WTC11 (cell line): ENCODE data around the gene MRTFB. TPM values are rescaled to one million over a fixed set of nuclear protein-coding genes. Genes with fewer than 3 reads are reported as not detected.

Experiments used
- ATAC-seq: fragments of 200-7000 bp; cut with Tn5 transposase; 2 replicates; pipeline ENCODE4 v1.10.0; 2021; ENCODE audit warnings: mild to moderate bottlenecking, moderate library complexity
- CTCF ChIA-PET: fragments of 300-600 bp; sonication (Branson Sonifier 250); formaldehyde crosslinking; loops from one replicate; lab custom pipeline; 2021; ENCODE audit warnings: antibody characterized with exemption; lab: Charles Lee
- POLR2A ChIA-PET: fragments of 350-600 bp; sonication (Branson Sonifier 250); formaldehyde crosslinking; loops from one replicate; lab custom pipeline; 2021; ENCODE audit warnings: antibody characterized with exemption; lab: Charles Lee
- DNase-seq: peaks from one replicate; pipeline ENCODE4 v3.0.0; 2021; ENCODE audit warnings: low spot score
- H3K27ac Mint-ChIP-seq: 2 replicates; pipeline ENCODE4 v1.8.0; 2021; ENCODE audit warnings: mixed read lengths
- H3K27me3 Mint-ChIP-seq: 2 replicates; pipeline ENCODE4 v1.8.0; 2021; ENCODE audit warnings: low read depth, mild to moderate bottlenecking, moderate library complexity, mixed read lengths
- H3K36me3 Mint-ChIP-seq: 2 replicates; pipeline ENCODE4 v1.8.0; 2021; ENCODE audit warnings: mixed read lengths
- H3K4me1 Mint-ChIP-seq: 2 replicates; pipeline ENCODE4 v1.8.0; 2022; ENCODE audit warnings: mixed read lengths
- H3K4me3 Mint-ChIP-seq: 2 replicates; pipeline ENCODE4 v1.8.0; 2021; ENCODE audit warnings: mild to moderate bottlenecking, moderate library complexity, mixed read lengths
- H3K9me3 Mint-ChIP-seq: 2 replicates; pipeline ENCODE4 v1.8.0; 2021; ENCODE audit warnings: mixed read lengths
- EMX1 ChIP-seq: fragments of 250-450 bp; sonication (Bioruptor Pico); IDR thresholded peaks from 2 replicates; pipeline ENCODE4 v1.8.0; 2021; ENCODE audit warnings: mild to moderate bottlenecking
- ETV6 ChIP-seq: sonication (generic); formaldehyde crosslinking; IDR thresholded peaks from 2 replicates; pipeline ENCODE4 v1.8.1; 2022; ENCODE audit warnings: mild to moderate bottlenecking, missing genetic modification reagents
- FOXJ3 ChIP-seq: sonication (generic); formaldehyde crosslinking; IDR thresholded peaks from 2 replicates; pipeline ENCODE4 v1.9.0; 2021; ENCODE audit warnings: missing genetic modification reagents, mild to moderate bottlenecking, borderline replicate concordance
- GABPB1 ChIP-seq: sonication (generic); formaldehyde crosslinking; IDR thresholded peaks from 2 replicates; pipeline ENCODE4 v1.8.1; 2023; ENCODE audit warnings: mild to moderate bottlenecking, missing genetic modification reagents
- GTF2I ChIP-seq: fragments of 250-450 bp; sonication (Bioruptor Pico); conservative IDR thresholded peaks from 2 replicates; pipeline ENCODE4 v1.4.0; 2021; ENCODE audit warnings: mild to moderate bottlenecking
- IRF2 ChIP-seq: sonication (generic); formaldehyde crosslinking; IDR thresholded peaks from 2 replicates; pipeline ENCODE4 v1.8.0; 2022; ENCODE audit warnings: low read depth, missing genetic modification reagents, borderline replicate concordance
- NFATC4 ChIP-seq: fragments of 250-450 bp; sonication (Bioruptor Pico); IDR thresholded peaks from 2 replicates; pipeline ENCODE4 v1.9.0; 2021; ENCODE audit warnings: mild to moderate bottlenecking
- NFYB ChIP-seq: sonication (generic); formaldehyde crosslinking; conservative IDR thresholded peaks from 2 replicates; pipeline ENCODE4 v1.8.0; 2022; ENCODE audit warnings: low read depth, missing genetic modification reagents
- NR2C2 ChIP-seq: sonication (generic); formaldehyde crosslinking; IDR thresholded peaks from 2 replicates; pipeline ENCODE4 v1.8.0; 2022; ENCODE audit warnings: mild to moderate bottlenecking, missing genetic modification reagents
- NR3C1 ChIP-seq: sonication (generic); formaldehyde crosslinking; conservative IDR thresholded peaks from 2 replicates; pipeline ENCODE4 v1.8.1; 2023; ENCODE audit warnings: low read depth, mild to moderate bottlenecking, missing genetic modification reagents
- OVOL2 ChIP-seq: fragments of 250-450 bp; sonication (Bioruptor Pico); IDR thresholded peaks from 2 replicates; pipeline ENCODE4 v1.9.0; 2021; ENCODE audit warnings: mild to moderate bottlenecking, borderline replicate concordance
- PRRX2 ChIP-seq: fragments of 250-450 bp; sonication (Bioruptor Pico); IDR thresholded peaks from 2 replicates; pipeline ENCODE4 v1.8.0; 2021; ENCODE audit warnings: mild to moderate bottlenecking
- RELA ChIP-seq: sonication (generic); formaldehyde crosslinking; IDR thresholded peaks from 2 replicates; pipeline ENCODE4 v1.8.1; 2022; ENCODE audit warnings: missing genetic modification reagents, mild to moderate bottlenecking, borderline replicate concordance
- RORB ChIP-seq: fragments of 250-450 bp; sonication (Bioruptor Pico); IDR thresholded peaks from 2 replicates; pipeline ENCODE4 v1.9.0; 2021; ENCODE audit warnings: mild to moderate bottlenecking
- ZBTB21 ChIP-seq: sonication (generic); formaldehyde crosslinking; IDR thresholded peaks from 2 replicates; pipeline ENCODE4 v1.8.1; 2023; ENCODE audit warnings: mild to moderate bottlenecking, missing genetic modification reagents, borderline replicate concordance
- ZNF121 ChIP-seq: sonication (generic); formaldehyde crosslinking; IDR thresholded peaks from 2 replicates; pipeline ENCODE4 v1.8.0; 2023; ENCODE audit warnings: missing genetic modification reagents
- ZNF138 ChIP-seq: sonication (generic); formaldehyde crosslinking; conservative IDR thresholded peaks from 2 replicates; pipeline ENCODE4 v1.8.1; 2022; ENCODE audit warnings: mild to moderate bottlenecking, moderate library complexity, missing genetic modification reagents
- ZNF219 ChIP-seq: sonication (generic); formaldehyde crosslinking; IDR thresholded peaks from 2 replicates; pipeline ENCODE4 v1.8.0; 2023; ENCODE audit warnings: missing genetic modification reagents, mild to moderate bottlenecking, borderline replicate concordance
- ZNF232 ChIP-seq: sonication (generic); formaldehyde crosslinking; IDR thresholded peaks from 2 replicates; pipeline ENCODE4 v1.8.0; 2022; ENCODE audit warnings: mild to moderate bottlenecking, missing genetic modification reagents
- total RNA-seq: library from RNA; stranded (reverse); gene quantifications from 3 replicates; pipeline ENCODE4 v1.2.3, GENCODE V29; 2021
- TF ChIP-seq, protein P1 (sequence below): sonication (generic); formaldehyde crosslinking; IDR thresholded peaks from 2 replicates; pipeline ENCODE4 v1.8.1; 2022; ENCODE audit warnings: low read depth, missing genetic modification reagents, borderline replicate concordance
- TF ChIP-seq, protein P2 (sequence below): fragments of 250-450 bp; sonication (Bioruptor Pico); IDR thresholded peaks from 2 replicates; pipeline ENCODE4 v1.9.0; 2021; ENCODE audit warnings: moderate library complexity, mild to moderate bottlenecking, inconsistent platforms, borderline replicate concordance
- TF ChIP-seq, protein P3 (sequence below): fragments of 250-450 bp; sonication (Bioruptor Pico); IDR thresholded peaks from 2 replicates; pipeline ENCODE4 v1.8.0; 2021; ENCODE audit warnings: mild to moderate bottlenecking
- TF ChIP-seq, protein P4 (sequence below): fragments of 200-600 bp; IDR thresholded peaks from 2 replicates; pipeline ENCODE4 v1.8.0; 2022; ENCODE audit warnings: antibody characterized with exemption
- TF ChIP-seq, protein P5 (sequence below): sonication (generic); formaldehyde crosslinking; conservative IDR thresholded peaks from 2 replicates; pipeline ENCODE4 v1.8.1; 2022; ENCODE audit warnings: mild to moderate bottlenecking, missing genetic modification reagents
- TF ChIP-seq, protein P6 (sequence below): fragments of 250-450 bp; sonication (Bioruptor Pico); IDR thresholded peaks from 2 replicates; pipeline ENCODE4 v1.9.0; 2021; ENCODE audit warnings: mild to moderate bottlenecking

The MRTFB gene
- total RNA-seq, 1 experiment from 2014 or later, result 30.8 TPM

DNA sequence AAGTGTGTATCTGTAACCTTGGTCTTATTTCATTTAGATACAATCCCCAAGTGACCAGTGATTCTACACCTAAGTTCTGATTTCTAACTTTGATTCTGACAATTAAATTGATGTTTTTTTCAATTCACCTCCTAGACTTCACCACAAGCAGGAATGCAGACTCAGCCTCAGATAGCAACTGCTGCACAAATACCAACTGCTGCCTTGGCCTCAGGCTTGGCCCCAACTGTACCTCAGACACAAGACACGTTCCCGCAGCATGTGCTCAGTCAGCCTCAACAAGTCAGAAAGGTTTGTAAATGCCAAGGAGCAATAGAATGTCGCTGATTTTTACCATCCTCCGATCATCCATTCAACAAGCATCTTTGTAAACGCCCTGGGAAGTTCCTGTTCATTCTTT, 177.7 kb downstream of the MRTFB start (continued):
- TF ChIP-seq, protein P1, sequence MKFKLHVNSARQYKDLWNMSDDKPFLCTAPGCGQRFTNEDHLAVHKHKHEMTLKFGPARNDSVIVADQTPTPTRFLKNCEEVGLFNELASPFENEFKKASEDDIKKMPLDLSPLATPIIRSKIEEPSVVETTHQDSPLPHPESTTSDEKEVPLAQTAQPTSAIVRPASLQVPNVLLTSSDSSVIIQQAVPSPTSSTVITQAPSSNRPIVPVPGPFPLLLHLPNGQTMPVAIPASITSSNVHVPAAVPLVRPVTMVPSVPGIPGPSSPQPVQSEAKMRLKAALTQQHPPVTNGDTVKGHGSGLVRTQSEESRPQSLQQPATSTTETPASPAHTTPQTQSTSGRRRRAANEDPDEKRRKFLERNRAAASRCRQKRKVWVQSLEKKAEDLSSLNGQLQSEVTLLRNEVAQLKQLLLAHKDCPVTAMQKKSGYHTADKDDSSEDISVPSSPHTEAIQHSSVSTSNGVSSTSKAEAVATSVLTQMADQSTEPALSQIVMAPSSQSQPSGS, result no peak
- TF ChIP-seq ZNF232 (CRISPR knock-in tag) (no peak), ZNF121 (no peak), RELA (no peak), NR3C1 (CRISPR knock-in tag) (no peak), IRF2 (no peak)
- TF ChIP-seq, protein P2, sequence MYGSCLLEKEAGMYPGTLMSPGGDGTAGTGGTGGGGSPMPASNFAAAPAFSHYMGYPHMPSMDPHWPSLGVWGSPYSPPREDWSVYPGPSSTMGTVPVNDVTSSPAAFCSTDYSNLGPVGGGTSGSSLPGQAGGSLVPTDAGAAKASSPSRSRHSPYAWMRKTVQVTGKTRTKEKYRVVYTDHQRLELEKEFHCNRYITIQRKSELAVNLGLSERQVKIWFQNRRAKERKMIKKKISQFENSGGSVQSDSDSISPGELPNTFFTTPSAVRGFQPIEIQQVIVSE (CRISPR knock-in tag), result no peak
- TF ChIP-seq, protein P3, sequence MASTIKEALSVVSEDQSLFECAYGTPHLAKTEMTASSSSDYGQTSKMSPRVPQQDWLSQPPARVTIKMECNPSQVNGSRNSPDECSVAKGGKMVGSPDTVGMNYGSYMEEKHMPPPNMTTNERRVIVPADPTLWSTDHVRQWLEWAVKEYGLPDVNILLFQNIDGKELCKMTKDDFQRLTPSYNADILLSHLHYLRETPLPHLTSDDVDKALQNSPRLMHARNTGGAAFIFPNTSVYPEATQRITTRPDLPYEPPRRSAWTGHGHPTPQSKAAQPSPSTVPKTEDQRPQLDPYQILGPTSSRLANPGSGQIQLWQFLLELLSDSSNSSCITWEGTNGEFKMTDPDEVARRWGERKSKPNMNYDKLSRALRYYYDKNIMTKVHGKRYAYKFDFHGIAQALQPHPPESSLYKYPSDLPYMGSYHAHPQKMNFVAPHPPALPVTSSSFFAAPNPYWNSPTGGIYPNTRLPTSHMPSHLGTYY, result no peak

DNA sequence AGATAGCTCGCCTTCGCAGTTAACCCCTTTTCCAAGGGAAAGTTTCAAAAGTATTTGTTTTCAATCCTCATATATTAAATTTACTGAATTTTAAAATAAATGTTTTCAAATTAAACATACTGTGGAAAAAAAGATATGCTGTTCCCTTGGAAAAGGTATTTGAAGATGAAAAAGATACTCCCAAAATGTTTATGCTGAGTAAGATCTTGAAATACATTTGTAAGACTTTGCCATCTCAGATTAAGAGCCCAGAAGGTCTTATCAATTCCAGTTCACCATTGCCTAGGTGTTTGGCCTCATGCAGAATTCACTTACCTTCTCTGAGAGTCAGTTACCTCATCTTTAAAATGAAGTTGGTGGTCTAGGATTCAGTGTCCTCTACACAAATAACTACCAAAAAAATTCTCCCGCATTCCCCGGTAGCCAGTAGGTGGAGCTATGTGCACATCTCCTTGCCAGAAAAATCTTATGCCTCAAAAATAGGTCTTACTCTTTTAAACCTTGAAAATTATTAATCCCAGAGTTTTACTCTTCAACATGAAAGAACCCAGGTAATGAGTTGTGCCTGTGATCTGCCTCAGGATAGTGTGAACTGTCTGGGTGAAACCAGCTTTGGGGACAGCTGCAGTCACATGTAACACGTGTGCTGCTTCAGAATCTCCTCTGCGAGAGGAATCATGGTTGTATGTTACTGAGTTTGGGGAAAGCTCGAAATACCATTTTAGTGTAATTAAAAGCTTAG, 178.3 kb downstream of the MRTFB start:
- Mint-ChIP-seq H3K36me3 (peaks cover 55% of the 10 kb centered on the region), H3K4me3 (no peak overlapping the region), H3K4me1 (peaks cover 8% of the 10 kb centered on the region), H3K9me3 (no peaks in the 10 kb centered on the region), H3K27me3 (no peaks in the 10 kb centered on the region), H3K27ac (no peak overlapping the region)
- CTCF ChIA-PET, result interaction anchor here (0.7 to 1.6 kb wide), 23 partner anchors 9 to 331 kb away, joined by 3 to 15 read pairs (median 4); partner anchors contain the start of gene ERCC4
- TF ChIP-seq, protein P4, sequence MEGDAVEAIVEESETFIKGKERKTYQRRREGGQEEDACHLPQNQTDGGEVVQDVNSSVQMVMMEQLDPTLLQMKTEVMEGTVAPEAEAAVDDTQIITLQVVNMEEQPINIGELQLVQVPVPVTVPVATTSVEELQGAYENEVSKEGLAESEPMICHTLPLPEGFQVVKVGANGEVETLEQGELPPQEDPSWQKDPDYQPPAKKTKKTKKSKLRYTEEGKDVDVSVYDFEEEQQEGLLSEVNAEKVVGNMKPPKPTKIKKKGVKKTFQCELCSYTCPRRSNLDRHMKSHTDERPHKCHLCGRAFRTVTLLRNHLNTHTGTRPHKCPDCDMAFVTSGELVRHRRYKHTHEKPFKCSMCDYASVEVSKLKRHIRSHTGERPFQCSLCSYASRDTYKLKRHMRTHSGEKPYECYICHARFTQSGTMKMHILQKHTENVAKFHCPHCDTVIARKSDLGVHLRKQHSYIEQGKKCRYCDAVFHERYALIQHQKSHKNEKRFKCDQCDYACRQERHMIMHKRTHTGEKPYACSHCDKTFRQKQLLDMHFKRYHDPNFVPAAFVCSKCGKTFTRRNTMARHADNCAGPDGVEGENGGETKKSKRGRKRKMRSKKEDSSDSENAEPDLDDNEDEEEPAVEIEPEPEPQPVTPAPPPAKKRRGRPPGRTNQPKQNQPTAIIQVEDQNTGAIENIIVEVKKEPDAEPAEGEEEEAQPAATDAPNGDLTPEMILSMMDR, result peak; percentile 68
- TF ChIP-seq ETV6 (CRISPR knock-in tag) (no peak), ZNF138 (no peak)
- POLR2A ChIA-PET, result no interaction called here
- DNase-seq (peak; percentile 45), ATAC-seq (no peak)

DNA sequence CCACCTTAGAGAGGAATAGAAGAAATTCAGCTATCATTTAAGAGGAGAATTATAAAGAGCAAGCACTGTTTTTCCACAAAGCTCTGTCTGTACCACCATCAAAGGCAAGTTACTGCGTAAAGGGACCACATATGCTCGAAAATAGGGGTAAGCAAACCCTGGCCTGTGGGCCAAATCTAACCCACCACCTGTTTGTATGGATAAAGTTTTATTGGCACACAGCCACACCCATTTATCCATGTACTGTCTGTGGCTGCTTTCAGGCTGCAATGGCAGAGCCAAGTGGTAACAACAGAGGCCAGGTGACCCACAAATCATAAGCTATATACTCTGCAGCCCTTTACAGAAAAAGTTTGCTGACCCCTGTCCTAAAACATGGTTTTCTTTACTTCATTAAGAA, 180.3 kb downstream of the MRTFB start:
- no peak for ATAC-seq

More for the DNA sequence above, 180.3 kb downstream of the MRTFB start:
- Mint-ChIP-seq H3K36me3 (peaks cover 51% of the 10 kb centered on the region), H3K4me3 (no peak overlapping the region), H3K9me3 (no peaks in the 10 kb centered on the region), H3K27ac (no peak overlapping the region), H3K4me1 (peaks cover 8% of the 10 kb centered on the region), H3K27me3 (no peaks in the 10 kb centered on the region)
- TF ChIP-seq FOXJ3 (CRISPR knock-in tag) (no peak), GTF2I (CRISPR knock-in tag) (no peak), NFATC4 (CRISPR knock-in tag) (no peak), RORB (no peak), NR2C2 (CRISPR knock-in tag) (no peak), NFYB (CRISPR knock-in tag) (no peak), EMX1 (CRISPR knock-in tag) (no peak), PRRX2 (CRISPR knock-in tag) (no peak), OVOL2 (CRISPR knock-in tag) (no peak), ZNF138 (no peak), ZNF219 (CRISPR knock-in tag) (no peak), ZBTB21 (CRISPR knock-in tag) (no peak), ZNF121 (no peak), GABPB1 (CRISPR knock-in tag) (no peak)
- TF ChIP-seq, protein P2 (CRISPR knock-in tag), result no peak
- TF ChIP-seq, protein P5, sequence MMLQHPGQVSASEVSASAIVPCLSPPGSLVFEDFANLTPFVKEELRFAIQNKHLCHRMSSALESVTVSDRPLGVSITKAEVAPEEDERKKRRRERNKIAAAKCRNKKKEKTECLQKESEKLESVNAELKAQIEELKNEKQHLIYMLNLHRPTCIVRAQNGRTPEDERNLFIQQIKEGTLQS (CRISPR knock-in tag), result no peak
- TF ChIP-seq, protein P6, sequence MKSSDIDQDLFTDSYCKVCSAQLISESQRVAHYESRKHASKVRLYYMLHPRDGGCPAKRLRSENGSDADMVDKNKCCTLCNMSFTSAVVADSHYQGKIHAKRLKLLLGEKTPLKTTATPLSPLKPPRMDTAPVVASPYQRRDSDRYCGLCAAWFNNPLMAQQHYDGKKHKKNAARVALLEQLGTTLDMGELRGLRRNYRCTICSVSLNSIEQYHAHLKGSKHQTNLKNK (CRISPR knock-in tag), result no peak
- DNase-seq, result no peak
- ChIA-PET CTCF (interaction anchor here (1.1 kb wide), 1 partner anchor 38 kb away, joined by 4 read pairs; no protein-coding TSS in a partner anchor), POLR2A (no interaction called here)
